Hepatocyte (in vitro differentiated cells): ENCODE results near the gene HSPA12A. TPM values are rescaled to one million over a fixed set of nuclear protein-coding genes. Genes with fewer than 3 reads are reported as not detected.

Experiments
- DNase-seq: peaks from one replicate; pipeline ENCODE4 v3.0.0-alpha.2; 2016; ENCODE audit warnings: low spot score
- H2AFZ ChIP-seq: fragments of 200-600 bp; sonication (generic); 2 replicates; pipeline ENCODE4 v1.6.0; 2016; ENCODE audit warnings: antibody characterized with exemption, mild to moderate bottlenecking
- H3K27ac ChIP-seq: fragments of 200-600 bp; sonication (generic); 2 replicates; pipeline ENCODE4 v1.5.1; 2016; ENCODE audit warnings: mild to moderate bottlenecking
- H3K27me3 ChIP-seq: fragments of 200-600 bp; sonication (generic); 2 replicates; pipeline ENCODE4 v1.6.1; 2016
- H3K36me3 ChIP-seq: fragments of 200-600 bp; sonication (generic); replicated peaks from 2 replicates; pipeline ENCODE4 v1.5.1; 2016; ENCODE audit warnings: low read depth; ENCODE audit not compliant: insufficient read depth
- H3K4me1 ChIP-seq: fragments of 200-600 bp; sonication (generic); 2 replicates; pipeline ENCODE4 v1.5.1; 2016; ENCODE audit warnings: mild to moderate bottlenecking, moderate library complexity; ENCODE audit not compliant: insufficient read depth
- H3K4me2 ChIP-seq: fragments of 200-600 bp; sonication (generic); 2 replicates; pipeline ENCODE4 v1.6.0; 2016
- H3K4me3 ChIP-seq: fragments of 200-600 bp; sonication (generic); 2 replicates; pipeline ENCODE4 v1.5.1; 2016; ENCODE audit warnings: mild to moderate bottlenecking
- H3K79me2 ChIP-seq: fragments of 200-600 bp; sonication (generic); 2 replicates; pipeline ENCODE4 v1.6.0; 2017; ENCODE audit warnings: mild to moderate bottlenecking
- H3K9me2 ChIP-seq: fragments of 200-600 bp; sonication (generic); replicated peaks from 2 replicates; pipeline ENCODE4 v1.6.0; 2017; ENCODE audit warnings: mild to moderate bottlenecking; ENCODE audit not compliant: insufficient read depth
- H3K9me3 ChIP-seq: fragments of 200-600 bp; sonication (generic); 2 replicates; pipeline ENCODE4 v1.5.1; 2016; ENCODE audit warnings: low read depth, mild to moderate bottlenecking
- H4K20me1 ChIP-seq: fragments of 200-600 bp; sonication (generic); 2 replicates; pipeline ENCODE4 v1.6.0; 2016; ENCODE audit warnings: mild to moderate bottlenecking; ENCODE audit not compliant: insufficient read depth, poor library complexity, severe bottlenecking
- EZH2 ChIP-seq: fragments of 200-600 bp; sonication (generic); IDR thresholded peaks from 2 replicates; pipeline ENCODE4 v1.6.1; 2016; ENCODE audit warnings: antibody characterized with exemption, mild to moderate bottlenecking, borderline replicate concordance
- EZH2phosphoT487 ChIP-seq: fragments of 200-600 bp; sonication (generic); IDR thresholded peaks from one replicate; pipeline ENCODE4 v1.6.1; 2018; ENCODE audit warnings: antibody characterized with exemption, mild to moderate bottlenecking, low read depth, moderate library complexity; ENCODE audit not compliant: unreplicated experiment, severe bottlenecking
- WGBS: methylation state at CpG from one replicate; pipeline ENCODE4 v1.1.6; 2016; ENCODE audit warnings: low lambda C conversion rate; ENCODE audit errors: missing lambda C conversion rate; 5-methylcytosine and 5-hydroxymethylcytosine counted together
- polyA plus RNA-seq: library from polyadenylated mRNA; unstranded; fragments of >200 nt; fragmentation: Nextera tagmentation; extraction: Ambion mirVana; gene quantifications from 2 replicates; pipeline ENCODE4 v1.2.1, GENCODE V29; 2016
- total RNA-seq: library from RNA; depleted of rRNA; stranded (reverse); fragments of >200 nt; gene quantifications from 2 replicates; pipeline ENCODE4 v1.2.3, GENCODE V29; 2014
- TF ChIP-seq, protein P1 (sequence below): fragments of 200-600 bp; sonication (generic); IDR thresholded peaks from 2 replicates; pipeline ENCODE4 v1.5.1; 2016; ENCODE audit warnings: antibody characterized with exemption, mild to moderate bottlenecking; ENCODE audit not compliant: poor library complexity

The HSPA12A gene
- total and polyA plus RNA-seq, 2 experiments from 2014 or later: 8.7 to 9.9 TPM

GRCh38 chr10:116738339-116738738, 4.0 kb downstream of the HSPA12A start:
- H3K79me2 ChIP-seq: no peaks in the 10 kb centered on the region
- TF ChIP-seq, protein P1, sequence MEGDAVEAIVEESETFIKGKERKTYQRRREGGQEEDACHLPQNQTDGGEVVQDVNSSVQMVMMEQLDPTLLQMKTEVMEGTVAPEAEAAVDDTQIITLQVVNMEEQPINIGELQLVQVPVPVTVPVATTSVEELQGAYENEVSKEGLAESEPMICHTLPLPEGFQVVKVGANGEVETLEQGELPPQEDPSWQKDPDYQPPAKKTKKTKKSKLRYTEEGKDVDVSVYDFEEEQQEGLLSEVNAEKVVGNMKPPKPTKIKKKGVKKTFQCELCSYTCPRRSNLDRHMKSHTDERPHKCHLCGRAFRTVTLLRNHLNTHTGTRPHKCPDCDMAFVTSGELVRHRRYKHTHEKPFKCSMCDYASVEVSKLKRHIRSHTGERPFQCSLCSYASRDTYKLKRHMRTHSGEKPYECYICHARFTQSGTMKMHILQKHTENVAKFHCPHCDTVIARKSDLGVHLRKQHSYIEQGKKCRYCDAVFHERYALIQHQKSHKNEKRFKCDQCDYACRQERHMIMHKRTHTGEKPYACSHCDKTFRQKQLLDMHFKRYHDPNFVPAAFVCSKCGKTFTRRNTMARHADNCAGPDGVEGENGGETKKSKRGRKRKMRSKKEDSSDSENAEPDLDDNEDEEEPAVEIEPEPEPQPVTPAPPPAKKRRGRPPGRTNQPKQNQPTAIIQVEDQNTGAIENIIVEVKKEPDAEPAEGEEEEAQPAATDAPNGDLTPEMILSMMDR: no peak
- TF ChIP-seq EZH2phosphoT487 (no peak), EZH2 (no peak)
- no peaks in the 10 kb centered on the region for H4K20me1 ChIP-seq
- no peak overlapping the region for H3K4me3 ChIP-seq
- H3K27ac ChIP-seq: no peak overlapping the region
- 92% methylated on average over 5 of the region's 5 CpGs for WGBS
- no peak overlapping the region for H3K4me2 ChIP-seq
- no peaks in the 10 kb centered on the region for H3K9me3 ChIP-seq
- H3K4me1 ChIP-seq: peaks cover 10% of the 10 kb centered on the region
- H3K9me2 ChIP-seq: no peaks in the 10 kb centered on the region
- H3K27me3 ChIP-seq: peaks cover 19% of the 10 kb centered on the region
- H2AFZ ChIP-seq: no peak overlapping the region
- no peak for DNase-seq
- H3K36me3 ChIP-seq: no peaks in the 10 kb centered on the region

DNA sequence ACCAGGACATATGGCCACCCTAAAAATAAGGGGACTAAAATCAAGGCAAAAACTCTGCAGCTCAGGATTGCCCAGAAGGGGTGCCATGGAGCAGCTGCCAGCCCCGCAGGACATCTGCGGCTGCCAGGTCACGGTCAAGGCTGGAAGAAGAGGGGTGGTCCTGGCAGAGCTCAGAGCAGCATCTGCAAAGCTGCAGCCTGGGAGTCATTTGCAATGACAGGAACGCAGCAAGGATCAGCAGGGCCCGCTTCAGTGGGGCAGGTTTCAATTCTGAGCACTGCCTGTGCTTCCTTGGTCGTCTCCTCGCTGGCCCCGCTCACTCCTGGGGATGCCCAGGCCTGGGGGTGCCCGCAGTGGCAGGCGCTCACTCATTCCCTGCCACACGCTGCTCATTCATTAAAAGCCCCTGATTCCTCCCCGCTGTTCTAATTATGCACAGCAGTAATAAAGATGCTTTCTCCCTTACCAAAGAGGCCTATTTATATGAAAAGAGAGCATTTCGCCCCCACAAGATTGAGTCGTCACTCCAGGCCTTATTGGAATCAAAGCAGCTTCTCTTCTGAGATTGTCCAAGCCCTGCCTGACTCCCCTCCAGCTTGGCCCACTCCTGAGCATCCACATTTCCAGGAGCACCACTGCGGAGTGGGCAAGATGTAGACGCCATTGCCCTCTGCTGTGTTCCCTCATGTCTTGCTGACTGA, 4.6 kb downstream of the HSPA12A start:
- no peak overlapping the region for H3K4me3 ChIP-seq
- TF ChIP-seq EZH2phosphoT487: no peak
- TF ChIP-seq EZH2: no peak
- TF ChIP-seq, protein P1: peak; percentile 10
- 80% methylated on average over 16 of the region's 16 CpGs for WGBS
- peaks cover 8% of the 10 kb centered on the region for H3K4me1 ChIP-seq
- no peak overlapping the region for H3K27ac ChIP-seq
- no peak overlapping the region for H3K4me2 ChIP-seq
- H3K9me3 ChIP-seq: no peaks in the 10 kb centered on the region
- no peak overlapping the region for H2AFZ ChIP-seq
- no peaks in the 10 kb centered on the region for H3K79me2 ChIP-seq
- no peaks in the 10 kb centered on the region for H3K9me2 ChIP-seq
- peaks cover 19% of the 10 kb centered on the region for H3K27me3 ChIP-seq
- DNase-seq: no peak
- no peaks in the 10 kb centered on the region for H3K36me3 ChIP-seq
- H4K20me1 ChIP-seq: no peaks in the 10 kb centered on the region

DNA sequence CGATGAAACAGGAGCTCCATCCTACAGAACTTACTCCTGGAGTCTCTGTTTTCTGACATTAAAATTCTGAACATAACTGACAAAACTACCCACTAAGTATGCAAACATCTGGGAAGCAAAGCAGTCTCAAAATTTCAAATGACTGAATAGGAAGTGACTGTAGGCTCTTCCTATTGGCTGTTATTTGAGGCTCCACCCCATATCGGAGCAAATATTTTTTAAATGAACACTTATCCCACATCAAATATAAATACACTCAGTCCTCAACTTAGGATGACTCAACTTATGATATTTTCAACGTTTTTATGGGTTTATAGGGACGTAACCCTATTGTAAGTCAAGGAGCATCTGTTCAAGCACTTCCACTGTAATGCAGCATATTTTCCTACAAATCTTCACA, 8.8 kb downstream of the HSPA12A start:
- no peaks in the 10 kb centered on the region for H3K9me2 ChIP-seq
- H3K9me3 ChIP-seq: no peaks in the 10 kb centered on the region
- no peak overlapping the region for H3K27ac ChIP-seq
- no peak overlapping the region for H3K4me2 ChIP-seq
- no peaks in the 10 kb centered on the region for H3K36me3 ChIP-seq
- peaks cover 3% of the 10 kb centered on the region for H3K4me1 ChIP-seq
- TF ChIP-seq EZH2phosphoT487: no peak
- no peak for TF ChIP-seq EZH2
- TF ChIP-seq, protein P1: no peak
- H3K79me2 ChIP-seq: no peaks in the 10 kb centered on the region
- no peaks in the 10 kb centered on the region for H4K20me1 ChIP-seq
- no peak for DNase-seq
- H2AFZ ChIP-seq: no peak overlapping the region
- WGBS: 84% methylated on average over 4 of the region's 4 CpGs
- no peak overlapping the region for H3K4me3 ChIP-seq
- peaks cover 3% of the 10 kb centered on the region for H3K27me3 ChIP-seq
